Measurements from ENCODE around the gene PAOX.
"Not testable (repeated sequence)": the region's sequence is repeated elsewhere in the genome, so short reads cannot be mapped to it uniquely, and the experiment has no call there.

Gene PAOX

DNA sequence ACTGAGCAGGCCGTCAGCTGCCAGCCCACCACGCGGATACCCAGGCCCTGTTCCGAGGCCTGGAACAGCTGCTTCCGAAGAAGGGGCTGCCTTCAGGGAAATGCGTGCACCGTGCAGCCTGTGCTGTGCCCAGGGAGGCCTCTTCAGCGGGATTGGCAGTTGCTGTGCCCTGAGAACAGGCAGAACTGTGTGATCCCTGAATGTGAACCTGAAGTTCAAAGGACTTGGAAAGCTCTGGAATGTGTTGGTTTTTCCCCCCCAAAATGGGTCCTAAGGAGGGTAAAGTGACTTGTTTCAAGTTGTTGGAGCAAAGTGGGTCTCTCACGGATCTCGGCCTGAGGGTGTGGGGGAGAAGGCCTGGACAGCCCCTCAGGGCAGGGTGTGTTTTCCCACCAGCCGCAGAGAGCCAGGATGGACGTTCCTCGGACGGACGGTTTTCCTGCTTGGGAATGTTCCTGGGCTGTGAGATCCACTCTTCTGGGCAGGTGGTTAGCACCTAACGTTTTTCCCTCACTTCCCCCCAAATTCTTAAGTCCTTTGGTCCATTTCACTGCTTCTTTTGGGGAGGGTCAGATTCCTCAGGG is 43.3 kb downstream of the PAOX start:
- TF ChIP-seq, protein P1, sequence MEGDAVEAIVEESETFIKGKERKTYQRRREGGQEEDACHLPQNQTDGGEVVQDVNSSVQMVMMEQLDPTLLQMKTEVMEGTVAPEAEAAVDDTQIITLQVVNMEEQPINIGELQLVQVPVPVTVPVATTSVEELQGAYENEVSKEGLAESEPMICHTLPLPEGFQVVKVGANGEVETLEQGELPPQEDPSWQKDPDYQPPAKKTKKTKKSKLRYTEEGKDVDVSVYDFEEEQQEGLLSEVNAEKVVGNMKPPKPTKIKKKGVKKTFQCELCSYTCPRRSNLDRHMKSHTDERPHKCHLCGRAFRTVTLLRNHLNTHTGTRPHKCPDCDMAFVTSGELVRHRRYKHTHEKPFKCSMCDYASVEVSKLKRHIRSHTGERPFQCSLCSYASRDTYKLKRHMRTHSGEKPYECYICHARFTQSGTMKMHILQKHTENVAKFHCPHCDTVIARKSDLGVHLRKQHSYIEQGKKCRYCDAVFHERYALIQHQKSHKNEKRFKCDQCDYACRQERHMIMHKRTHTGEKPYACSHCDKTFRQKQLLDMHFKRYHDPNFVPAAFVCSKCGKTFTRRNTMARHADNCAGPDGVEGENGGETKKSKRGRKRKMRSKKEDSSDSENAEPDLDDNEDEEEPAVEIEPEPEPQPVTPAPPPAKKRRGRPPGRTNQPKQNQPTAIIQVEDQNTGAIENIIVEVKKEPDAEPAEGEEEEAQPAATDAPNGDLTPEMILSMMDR (IDR thresholded peaks at IDR 0.05; ENCODE audit: borderline replicate concordance, insufficient read depth, low read depth, low read length) = no peak
- H3K4me3 ChIP-seq (ENCODE audit: low read depth, low read length) = no peak overlapping the region

DNA sequence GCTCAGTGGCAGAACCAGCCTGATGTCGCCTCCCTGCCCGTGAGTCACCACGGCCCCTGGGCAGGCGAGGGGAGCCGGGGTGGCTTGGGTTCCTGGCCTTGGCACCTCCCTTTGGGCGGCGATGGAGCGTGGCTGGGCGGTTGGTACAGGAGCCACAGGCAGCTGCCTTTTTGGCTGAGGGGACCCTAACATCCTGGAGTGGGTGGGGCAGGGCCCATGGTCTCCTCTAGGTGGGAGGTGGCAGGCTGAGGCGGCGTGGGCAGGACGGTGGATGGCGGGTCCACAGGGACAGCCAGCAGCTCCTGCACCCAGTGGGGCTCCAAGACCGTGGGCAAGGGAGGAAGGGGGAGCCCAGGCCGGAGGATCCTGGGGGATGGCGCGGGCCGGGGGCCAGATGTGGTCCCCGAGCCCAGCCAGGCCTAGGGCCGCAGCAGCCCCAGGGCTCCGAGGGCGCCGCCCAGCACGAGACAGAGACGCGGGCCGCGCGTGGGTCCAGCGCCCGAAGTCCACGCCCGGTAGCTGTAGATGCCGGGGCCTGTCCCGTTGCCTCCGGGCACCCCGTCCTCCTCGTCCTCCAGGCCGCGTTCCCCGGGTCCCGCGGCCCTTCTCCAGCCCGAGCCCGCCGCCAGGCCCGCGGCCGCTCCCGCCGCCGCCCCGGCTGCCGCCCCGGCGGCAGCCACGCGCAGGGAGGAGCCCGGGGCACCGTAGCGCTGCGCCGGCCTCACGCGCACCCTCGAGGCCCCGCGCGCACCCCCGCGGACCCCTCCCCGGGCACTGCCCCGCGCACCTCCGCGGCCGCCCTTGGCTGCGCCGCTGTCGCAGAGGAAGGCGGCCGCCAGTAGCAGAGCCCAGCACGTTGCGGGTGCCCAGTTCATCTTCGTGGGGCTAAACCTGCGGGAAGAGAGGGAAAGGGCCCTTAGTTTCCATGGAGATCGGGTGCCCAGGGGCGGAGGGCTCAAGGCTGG is 44.0 kb downstream of the PAOX start:
- TF ChIP-seq, protein P1 (IDR thresholded peaks at IDR 0.05; ENCODE audit: borderline replicate concordance, insufficient read depth, low read depth, low read length) = no peak
- H3K4me3 ChIP-seq (ENCODE audit: low read depth, low read length) = no peak overlapping the region

DNA sequence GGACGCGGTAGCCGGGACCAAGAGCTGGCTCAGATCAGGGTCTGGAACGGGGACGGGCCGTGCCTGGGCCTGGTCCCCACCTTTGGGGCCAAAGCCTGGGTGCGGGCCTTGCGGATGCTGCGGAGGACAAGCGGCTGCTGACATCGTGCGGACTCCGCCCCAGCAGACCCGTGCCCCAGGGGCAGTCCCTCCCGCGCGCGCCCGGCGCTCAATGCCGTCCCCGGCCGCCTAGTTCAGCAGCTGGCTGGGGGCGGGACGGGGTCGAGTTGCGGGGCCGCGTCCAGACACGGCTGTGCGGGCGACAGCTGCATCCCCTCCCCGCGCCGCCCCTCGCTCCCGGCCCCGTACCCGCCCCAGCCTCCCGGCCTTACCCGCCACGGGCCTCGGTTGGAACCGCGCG is 45.0 kb downstream of the PAOX start:
- not testable (repeated sequence) for H3K4me3 ChIP-seq (ENCODE audit: low read depth, low read length)

DNA sequence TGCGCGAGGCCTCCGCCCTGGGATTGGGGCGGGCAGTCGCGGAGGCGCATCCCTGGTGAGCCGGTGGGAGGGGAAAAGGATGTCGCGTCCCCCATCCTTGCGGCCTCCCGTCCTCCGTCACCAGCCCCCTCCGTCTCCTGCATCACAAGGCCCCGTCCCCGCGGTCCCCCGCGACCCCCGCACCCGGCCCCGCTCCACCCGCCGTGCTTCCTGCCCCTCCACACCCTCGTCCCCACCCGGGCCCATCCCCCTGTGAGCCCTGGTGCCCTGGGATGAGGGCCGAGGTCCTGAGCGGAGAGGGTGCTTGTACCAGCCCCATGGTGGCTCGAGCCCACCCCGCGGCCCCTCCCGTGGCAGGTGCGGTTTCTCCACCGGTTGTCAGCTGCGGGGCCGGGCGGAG is 45.5 kb downstream of the PAOX start, which contains the start of gene SPRN:
TSS of gene SPRN (minus strand) at position 25 of the 400 bp plus-strand sequence. CDS start 944 bp downstream, outside the sequence.
- H3K4me3 ChIP-seq (ENCODE audit: low read depth, low read length) = not testable (repeated sequence)

DNA sequence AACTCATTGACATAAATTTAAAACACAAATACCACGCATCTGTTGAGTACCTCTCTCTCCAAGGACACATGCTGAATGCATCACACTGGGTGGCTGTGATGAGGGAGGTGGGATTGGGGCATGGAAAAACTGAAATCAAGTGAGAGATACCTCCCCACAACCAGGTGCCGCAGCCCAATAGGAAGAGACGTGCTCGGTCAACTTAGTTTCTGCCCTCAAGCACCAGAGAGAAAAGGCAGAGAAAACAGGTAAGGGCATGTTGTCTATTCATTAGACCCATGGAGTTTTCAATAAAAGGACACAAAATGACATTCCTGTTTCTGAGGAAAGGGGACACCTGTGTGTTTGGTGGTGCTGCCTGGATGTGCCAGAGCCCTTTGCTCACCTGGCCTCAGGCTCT is 50.5 kb downstream of the PAOX start:
- H3K4me3 ChIP-seq (ENCODE audit: low read depth, low read length) = not testable (repeated sequence)

DNA sequence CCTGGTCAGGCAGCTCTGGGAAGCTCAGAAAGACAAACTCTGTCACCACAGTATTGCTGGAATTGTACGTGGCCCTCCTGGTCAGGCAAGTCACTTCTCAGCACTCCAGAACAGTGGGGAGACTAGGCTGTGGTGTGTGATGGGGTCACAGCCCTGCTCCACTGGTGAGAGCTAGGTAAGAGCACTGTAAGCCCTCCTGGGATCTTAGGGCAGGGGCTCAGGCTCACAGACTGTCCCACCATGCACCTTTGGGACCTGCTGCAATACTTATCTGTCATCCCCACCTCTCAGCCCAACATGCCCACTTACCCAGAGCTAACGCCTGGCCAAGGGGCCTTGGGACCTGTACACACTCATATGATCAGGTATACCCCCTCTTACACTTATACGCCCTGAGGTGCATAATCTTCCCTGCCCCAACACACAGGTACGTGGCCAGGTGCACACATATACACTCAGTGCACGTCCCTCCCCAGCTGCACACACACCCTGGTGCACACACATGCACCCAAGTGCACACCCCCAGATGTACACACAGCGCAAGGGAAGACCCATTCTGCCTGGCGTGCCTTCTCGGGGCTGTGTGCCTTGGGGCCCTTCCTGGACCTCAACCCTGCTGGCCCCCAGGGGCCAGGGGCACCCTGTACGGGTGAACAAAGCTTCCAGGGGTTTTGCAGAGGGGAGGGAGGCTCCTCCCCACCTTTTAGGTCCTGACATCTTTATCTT is 53.0 kb downstream of the PAOX start:
- not testable (repeated sequence) for H3K4me3 ChIP-seq (ENCODE audit: low read depth, low read length)

DNA sequence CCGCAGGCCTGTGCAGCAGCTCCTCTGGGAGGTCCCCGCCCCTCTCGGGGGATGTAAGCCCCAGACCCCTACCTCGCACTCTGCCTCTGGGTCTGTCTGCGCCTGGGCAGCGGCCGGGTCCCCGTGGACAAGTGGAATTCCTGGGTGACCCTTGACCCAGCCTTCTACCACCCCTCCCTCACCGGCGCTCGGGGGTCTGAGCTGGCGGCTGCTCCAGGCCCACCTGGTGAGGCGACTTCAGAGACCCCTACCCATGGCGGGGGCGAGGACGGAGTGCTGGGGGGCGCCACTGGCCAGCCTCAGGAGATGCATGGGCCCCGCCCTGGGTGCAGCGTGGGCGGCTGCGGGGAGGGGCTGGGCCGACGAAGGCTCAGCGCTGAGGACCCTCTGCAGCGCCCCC is 53.7 kb downstream of the PAOX start:
- H3K4me3 ChIP-seq (ENCODE audit: low read depth, low read length) = not testable (repeated sequence)

DNA sequence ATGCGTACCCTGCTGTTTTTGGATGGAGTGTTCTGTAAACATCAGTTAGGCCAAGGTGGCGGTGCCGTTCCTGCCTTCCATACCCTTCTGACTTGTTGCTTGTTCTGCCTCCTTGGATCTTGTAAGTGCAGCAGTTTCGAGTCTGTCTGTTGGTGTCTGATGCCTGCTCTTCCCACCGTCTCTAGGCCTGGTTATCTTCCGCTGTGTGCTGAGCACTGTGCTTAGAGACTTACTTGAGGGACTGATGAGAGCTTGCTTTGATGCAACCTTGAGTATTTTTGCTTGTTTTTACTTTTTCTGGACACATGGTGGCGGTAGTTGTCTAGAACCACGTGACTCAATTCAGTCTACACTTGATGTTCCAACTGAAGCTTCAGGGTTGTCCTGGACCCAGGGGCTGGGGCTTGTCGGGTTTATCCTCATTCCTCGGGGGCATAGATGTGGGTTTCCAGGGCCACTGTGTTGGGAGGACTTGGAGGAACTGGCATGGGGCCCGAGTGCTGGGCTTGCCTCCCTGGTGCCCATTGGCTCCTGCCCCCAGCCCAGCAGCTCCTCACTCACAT is 59.7 kb downstream of the PAOX start:
- TF ChIP-seq, protein P1 (IDR thresholded peaks at IDR 0.05; ENCODE audit: borderline replicate concordance, insufficient read depth, low read depth, low read length) = peak; percentile 51
- H3K4me3 ChIP-seq (ENCODE audit: low read depth, low read length) = no peak overlapping the region

DNA sequence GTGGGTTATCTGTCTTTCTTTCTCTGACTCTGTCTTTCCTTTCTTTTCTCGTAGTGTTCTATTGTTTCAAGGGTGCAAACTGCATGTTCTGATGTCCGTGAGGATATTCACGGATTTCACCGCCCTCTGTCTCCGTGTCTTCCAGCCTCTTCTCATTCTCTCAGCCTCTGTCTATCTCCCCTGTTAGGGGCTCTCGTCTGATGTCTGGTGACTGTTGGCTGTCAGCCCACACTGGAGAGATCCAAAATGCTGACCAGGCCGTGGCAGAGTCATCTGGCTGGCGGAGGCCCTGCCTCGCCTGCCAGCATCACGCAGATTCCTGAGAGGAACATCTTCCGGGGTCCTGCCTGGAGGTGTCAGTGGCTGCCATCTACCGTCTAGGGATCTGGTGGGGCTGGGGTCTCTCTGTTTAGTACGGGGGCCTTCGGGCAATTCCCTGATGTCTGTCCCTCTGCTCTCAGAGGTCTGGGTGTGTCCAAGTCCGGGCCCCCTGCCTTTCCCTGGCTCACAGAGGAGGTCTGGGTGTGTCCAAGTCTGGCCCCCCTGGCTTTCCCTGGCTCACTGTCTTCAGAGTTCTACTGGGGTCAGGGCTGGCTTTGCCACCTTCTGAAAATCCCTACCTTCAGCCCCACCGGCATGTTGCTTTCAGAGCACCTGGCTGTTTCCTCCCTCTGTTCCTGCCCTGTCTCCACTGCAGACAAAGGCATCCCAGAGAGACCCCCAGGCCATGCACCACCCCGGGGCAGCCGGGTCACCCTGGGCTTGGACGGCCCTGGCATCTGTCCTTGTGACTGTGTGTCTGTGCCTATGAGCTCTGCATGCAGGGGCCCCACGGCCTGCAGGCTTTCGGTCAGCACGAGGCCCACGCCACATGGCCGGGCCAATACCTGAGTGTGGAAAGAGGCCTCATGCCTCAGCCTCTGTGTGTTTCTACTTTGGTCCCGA is 60.7 kb downstream of the PAOX start:
- H3K4me3 ChIP-seq (ENCODE audit: low read depth, low read length) = no peak overlapping the region
- TF ChIP-seq, protein P1 (IDR thresholded peaks at IDR 0.05; ENCODE audit: borderline replicate concordance, insufficient read depth, low read depth, low read length) = no peak

All from GM12875 (cell line).